Stimulated activated CD8-positive, alpha-beta memory T cell treated with anti-CD3 and anti-CD28 coated beads, Interleukin-7, amount 100 ng/mL, for 4 hours (primary cell): ENCODE results near the gene SSX2IP.
"Not testable (repeated sequence)": the region's sequence is repeated elsewhere in the genome, so short reads cannot be mapped to it uniquely, and the experiment has no call there.

Source experiments
- DNase-seq, 2 donors: peaks; one replicate each; pipeline ENCODE4 v3.0.0-alpha.2; 2020; ENCODE audit warnings: low read depth in 2 of 2

Gene SSX2IP

DNA sequence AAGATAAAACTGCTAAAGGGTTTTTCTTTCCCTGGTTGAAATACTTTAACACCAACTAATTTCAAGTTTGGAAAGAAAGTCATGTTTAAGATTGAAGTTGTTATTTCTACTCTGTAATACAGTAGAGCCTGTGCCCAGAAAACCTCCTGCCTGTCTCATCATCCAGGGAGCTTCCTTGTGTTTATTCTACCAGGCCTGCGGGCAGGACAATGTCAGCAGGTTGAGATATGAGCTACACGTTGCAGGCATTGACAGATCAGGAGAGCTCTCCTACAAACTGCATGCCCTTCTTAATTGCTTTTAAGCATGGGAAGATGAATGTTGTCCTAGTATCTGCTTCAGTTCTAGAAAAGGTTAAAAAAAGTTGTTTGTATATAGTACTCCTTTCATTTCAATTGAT is 72.9 kb downstream of the SSX2IP start:
- no peak for DNase-seq

DNA sequence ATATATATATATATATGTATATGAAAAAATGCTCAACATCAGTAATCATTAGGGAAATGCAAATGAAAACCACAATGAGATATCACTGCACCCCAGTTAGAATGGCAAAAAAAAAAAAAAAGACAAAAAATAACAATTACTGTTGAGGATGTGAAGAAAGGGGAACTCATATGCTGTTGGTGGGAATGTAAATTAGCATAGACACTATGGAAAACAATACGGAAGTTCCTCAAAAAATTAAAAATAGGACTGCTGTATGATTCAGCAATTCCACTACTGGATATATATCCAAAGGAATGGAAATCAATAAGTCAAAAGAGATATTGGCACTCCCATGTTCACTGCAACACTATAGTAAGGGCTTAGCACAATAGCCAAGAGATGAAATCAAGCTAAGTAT is 74.5 kb downstream of the SSX2IP start:
- no peak for DNase-seq

DNA sequence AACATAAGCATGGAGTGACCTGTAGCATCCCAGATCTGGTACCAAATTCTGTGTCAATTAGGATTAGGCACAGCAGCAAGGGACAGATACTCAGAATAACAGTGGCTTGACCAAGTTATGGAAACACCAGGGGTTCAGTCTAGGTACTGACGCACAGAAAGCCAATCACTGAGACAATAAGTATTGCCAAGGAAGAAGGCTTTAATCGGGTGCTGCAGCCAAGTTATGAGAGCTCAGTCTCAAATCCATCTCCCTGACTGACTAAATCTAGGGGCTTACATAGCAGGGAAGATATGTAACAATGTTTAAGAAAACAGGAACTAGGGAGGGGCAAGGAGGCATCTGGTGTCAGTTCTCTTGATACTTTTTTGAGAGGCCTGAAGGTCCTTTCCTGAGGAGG is 76.4 kb downstream of the SSX2IP start:
- no peak for DNase-seq

DNA sequence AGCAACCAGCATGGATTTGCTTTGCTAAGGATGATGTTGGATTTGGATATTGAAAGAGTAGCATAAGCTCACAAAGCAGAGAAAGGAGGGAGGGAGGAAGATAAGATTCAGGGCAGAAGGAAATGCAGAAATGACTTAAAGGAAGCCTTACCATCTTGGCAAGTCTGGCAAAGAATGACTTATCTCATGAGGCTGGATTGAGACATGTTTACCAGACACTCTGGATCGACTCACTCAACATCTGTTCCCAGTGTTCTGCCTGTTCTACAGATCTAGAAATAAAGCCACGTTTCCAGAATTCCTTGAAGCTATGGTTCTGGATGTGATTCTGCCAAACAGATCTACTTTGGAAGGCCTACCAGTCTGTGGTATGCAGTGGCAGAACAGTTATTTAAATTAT is 77.2 kb downstream of the SSX2IP start:
- no peak for DNase-seq

DNA sequence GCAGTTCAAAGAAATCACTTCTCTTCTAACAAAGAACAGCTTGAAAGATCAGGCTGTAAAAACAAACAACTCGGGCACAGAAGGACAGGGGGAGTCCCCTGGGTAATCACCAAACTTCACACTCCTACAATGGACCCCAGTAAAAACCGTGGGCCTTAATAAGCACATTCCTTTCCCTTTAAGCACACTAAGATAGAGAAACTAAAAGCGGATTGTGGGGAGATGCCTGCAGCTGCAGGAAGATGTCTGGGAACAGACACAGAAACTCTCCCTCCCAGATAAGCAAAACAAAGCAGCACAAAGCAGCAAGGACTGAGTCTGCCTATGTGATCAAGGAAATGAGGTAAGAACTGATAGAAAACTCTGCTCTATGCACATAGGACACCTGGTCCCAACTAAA is 78.5 kb downstream of the SSX2IP start:
- no peak for DNase-seq

DNA sequence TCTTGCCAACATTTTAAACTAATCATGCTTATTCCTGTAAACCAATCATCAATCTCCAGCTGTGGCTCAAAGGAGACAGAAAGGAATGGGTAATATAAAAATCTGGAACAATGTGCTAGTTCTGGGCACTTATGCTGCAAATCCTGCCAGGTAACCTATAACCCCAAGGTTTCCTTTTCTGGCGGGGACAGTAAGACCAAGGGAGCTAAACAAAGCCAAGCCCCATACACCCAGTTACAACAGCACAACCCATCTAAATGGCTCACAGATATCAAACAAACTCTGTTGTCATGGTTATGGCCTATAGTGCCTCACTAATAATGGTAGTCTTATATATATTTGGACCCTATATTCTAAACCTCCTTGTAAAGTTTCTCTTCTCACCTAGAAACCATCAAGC is 79.2 kb downstream of the SSX2IP start:
- DNase-seq, result no peak

DNA sequence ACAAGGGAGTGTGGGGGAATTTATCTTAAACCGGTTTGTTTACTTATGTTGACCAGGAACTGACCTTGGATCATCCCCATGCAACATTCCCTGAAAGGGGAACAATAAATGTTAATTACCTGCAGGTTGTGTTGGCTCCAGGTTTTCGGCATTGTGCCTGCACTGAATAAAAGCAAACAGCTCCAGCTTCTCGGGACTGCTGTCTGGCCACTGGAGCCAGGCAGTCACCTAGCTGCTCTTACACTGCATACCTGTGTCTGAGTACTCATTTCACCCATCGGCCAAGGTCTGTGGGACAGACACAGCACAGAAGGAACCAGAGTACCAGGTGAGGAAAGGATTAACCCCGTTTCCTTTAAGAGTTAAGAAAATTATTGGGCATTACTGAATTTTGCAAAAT is 83.3 kb downstream of the SSX2IP start:
- no peak for DNase-seq

DNA sequence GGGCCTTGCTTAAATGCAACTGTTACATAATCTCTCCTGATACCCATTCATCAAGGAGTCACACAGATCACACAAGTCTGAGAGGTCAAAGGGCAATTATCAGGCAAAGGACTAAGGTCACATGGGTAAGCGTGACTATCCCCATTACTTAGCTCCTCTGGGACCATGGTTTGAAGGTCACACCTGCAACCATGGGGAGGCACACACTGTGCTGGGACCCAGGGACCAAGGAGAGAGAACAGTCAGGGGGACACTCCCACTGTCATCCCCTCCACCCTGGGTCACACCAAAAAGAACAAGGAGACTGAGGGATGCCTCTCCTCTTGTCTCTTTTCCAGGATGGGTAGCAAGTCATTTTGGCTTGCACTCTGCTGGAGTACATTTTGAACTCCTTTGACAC is 85.1 kb downstream of the SSX2IP start:
- DNase-seq, result no peak

DNA sequence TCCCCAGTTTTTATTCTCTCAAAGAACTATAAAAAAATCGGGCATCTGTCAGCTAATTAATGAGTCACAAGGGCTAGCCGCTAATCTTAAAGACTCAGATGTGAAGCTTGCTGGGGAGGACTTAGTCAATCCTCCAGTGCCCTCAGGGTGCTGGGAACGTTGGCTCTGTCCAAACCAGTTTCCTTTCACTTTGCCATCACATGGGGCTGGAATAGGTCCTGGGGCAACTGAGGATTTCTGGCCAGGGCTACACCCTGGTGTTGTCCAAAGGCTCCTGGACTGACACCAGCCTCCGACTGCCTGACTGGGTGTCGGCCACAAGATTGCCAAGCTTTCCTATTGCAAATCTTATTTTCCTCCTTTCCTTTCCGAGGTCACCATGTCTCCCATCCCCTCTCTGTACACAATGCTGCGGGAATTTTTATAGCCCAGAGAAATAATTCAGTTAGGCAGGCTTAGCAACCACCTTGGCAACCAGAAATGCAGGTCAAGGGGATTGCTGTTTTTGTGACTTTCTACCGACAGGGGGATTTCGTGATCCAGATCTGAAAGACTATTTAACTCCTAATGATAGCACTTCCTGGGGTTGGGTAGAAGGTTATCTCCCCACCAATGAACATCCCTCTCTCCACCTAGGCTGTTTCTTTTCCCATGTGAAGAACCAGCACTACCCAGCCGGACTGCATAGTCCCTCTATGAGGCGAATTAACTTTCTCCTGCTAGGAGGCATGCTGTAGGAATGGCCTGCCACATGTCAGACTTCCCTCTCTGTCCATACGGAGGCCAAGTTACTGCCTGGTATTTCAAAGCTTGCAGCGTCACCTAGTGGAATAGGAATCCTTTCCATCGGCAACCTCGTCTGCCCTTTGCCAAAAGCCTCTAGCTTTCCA is 86.1 kb downstream of the SSX2IP start:
- no peak for DNase-seq

DNA sequence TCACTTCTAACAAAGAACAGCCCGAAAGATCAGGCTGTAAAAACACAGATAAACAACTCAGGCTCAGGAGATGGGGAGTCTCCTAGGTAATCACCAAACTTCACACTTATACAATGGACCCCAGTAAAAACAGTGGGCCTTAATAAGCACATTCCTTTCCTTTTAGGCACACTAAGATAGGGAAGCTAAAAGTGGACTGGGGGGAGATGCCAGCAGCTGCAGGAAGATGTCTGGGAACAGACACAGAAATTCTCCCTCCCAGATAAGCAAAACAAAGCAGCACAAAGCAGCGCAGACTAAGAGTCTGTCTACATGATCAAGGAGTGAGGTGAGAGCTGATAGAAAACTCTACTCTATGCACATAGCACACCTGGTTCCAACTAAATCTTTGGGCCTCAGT is 87.0 kb downstream of the SSX2IP start:
- DNase-seq, result no peak

DNA sequence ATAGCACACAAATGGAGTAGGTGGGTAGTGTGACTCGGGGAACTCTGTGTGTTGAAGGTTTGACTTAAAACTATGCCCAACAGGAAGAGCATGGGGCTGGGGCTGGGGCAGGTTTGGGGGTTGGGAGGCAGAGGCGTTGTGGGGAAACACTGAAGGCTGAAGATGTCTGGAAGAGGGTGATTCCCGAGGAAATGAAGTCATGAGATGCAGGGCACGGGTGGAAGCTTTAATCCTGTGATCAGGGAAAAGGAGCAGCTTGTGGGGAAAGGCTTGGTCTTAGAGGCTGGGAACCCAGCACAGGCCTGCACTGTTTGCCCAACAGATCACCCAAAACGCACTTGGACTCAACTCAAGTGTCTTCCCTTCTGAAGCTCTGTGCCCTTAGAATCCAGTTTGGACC is 89.5 kb downstream of the SSX2IP start:
- DNase-seq, result no peak

DNA sequence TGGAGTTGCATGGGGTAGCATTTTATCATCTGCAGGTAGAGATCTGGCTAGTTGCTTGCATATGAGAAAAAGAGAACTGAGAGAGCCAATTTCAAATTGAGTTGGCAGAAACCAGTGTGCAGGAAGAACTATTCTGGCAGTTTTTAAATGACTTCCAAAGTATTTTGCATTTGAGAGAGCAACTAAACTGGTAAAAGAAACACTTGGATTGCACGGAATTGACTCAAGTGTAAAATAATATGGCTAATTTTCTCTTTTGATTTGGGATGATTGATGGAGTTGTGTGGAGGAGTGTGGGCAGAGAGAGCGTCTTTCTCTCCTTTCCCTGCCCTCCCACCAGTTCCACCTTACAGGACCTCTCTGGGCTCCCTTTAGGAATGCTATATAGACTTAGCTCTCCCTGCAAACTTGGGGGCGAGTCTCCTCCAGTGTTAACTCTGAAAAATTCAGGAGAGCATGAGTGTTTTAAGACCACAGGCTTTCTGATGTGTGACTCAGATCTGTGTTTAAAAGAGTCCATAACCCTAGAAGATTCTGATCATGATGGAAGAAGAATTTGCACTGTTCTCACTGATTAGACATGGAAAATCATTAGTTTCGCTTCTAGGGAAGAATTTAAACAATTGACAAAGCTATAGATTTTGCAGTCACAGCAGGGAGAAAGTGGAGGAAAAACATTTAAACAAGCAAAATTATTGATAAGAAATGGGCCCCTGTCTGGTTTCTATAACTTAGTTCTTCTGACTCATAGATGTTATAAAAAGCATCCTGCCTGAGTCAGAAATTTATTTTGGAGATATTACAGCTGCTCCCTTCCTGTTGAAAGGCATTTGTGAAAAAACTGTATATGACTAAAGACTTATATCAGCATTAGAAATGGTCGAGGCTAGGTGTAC is 91.2 kb downstream of the SSX2IP start:
- no peak for DNase-seq

DNA sequence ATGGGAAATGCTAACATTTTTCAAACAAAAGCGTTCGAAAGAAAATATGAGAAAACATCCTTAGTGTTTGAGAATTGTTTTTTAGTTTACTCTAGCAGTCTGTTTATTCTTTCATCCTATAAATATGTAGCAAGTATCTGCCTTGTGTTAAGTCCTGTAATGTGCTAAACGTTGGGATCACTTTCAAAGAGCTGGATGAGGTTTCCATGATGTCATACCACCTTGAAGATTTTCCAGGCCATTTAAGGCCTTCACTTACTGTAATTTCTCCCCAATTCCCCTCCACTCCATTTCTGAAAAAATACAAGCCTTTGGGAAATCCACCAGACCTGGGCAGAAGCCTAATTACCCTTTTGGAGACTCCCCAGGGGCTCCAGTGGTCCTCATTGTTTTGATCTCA is 91.8 kb downstream of the SSX2IP start:
- DNase-seq, result no peak

DNA sequence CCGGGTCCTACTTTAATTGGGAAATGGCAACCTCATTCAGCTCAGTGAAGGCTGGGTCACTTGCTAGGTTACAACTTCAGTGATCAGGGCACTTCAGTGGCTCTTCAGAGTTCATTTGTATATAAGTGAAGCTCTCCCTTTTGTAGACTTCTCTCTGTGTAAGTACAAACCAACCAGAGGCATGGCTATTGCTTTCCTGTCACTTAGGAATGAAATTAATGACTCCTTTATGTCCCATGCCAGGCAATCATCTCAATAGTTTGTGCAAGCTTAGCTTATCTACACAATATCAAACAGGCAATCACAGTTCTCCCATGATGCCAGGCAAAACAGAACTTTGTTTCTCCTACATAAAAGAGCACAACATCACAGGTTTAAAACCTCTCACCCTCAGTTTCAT is 93.2 kb downstream of the SSX2IP start:
- no peak for DNase-seq

DNA sequence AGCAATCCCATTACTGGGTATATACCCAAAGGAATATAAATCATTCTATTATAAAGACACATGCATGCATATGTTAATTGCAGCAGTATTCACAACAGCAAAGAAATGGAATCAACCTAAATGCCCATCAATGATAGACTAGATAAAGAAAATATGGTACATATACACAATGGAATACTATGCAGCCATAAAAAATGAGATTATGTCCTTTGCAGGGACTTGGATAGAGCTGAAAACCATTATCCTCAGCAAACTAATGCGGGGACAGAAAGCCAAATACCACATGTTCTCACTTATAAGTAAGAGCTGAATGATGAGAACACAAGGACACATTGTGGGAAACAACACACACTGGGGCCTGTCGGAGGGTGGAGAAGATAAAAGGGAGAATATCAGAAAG is 95.3 kb downstream of the SSX2IP start:
- not testable (repeated sequence) for DNase-seq
